ENCODE results near the gene ABCG1.

DNA sequence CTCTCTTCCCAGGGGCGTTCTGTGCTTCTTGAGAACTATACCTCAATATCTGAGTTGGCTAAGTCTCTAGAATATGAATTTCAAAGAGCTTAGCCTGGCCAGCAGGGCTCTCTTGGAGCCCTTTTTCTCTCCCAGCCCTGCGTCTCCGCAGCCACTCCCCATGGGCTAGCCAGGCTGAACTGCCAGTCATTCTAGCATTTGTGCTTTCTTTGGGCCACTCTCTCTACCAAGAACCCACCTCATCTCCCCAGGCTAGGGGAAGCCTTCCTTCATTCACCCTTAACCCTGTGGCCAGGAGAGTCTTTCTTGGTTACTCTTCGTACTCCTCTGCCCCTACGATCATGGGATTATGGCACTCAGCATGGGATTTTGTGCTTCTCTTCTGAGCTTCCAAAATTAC is 18.2 kb downstream of the ABCG1 start:
- TF ChIP-seq CTCF (conservative IDR thresholded peaks at IDR 0.05; ENCODE audit: low read length) (no peak), EZH2phosphoT487 (IDR thresholded peaks at IDR 0.05; ENCODE audit: borderline replicate concordance, low read depth, low read length) (no peak)
